ENCODE results near the gene KRT84.

The KRT84 gene

GRCh38 chr12:52342781-52343490 lies 42.5 kb downstream of the KRT84 start:
- TF ChIP-seq GATA1 (IDR thresholded peaks at IDR 0.05; ENCODE audit: low read depth, low read length) (no peak), POLR2A (IDR thresholded peaks at IDR 0.05; ENCODE audit: low read length) (no peak)
- no peak for DNase-seq

GRCh38 chr12:52341066-52341580 lies 44.3 kb downstream of the KRT84 start:
- TF ChIP-seq POLR2A (IDR thresholded peaks at IDR 0.05; ENCODE audit: low read length): no peak
- TF ChIP-seq GATA1 (IDR thresholded peaks at IDR 0.05; ENCODE audit: low read depth, low read length): no peak
- DNase-seq: no peak

- DNase-seq: no peak
- no peak for TF ChIP-seq GATA1 (IDR thresholded peaks at IDR 0.05; ENCODE audit: low read depth, low read length)
- TF ChIP-seq POLR2A (IDR thresholded peaks at IDR 0.05; ENCODE audit: low read length): no peak
Measured at GRCh38 chr12:52338241-52338960, 47.1 kb downstream of the KRT84 start.

- no peak for TF ChIP-seq POLR2A (IDR thresholded peaks at IDR 0.05; ENCODE audit: low read length)
- TF ChIP-seq GATA1 (IDR thresholded peaks at IDR 0.05; ENCODE audit: low read depth, low read length): no peak
- DNase-seq: no peak
Measured at GRCh38 chr12:52337054-52337453, 48.4 kb downstream of the KRT84 start.

DNA sequence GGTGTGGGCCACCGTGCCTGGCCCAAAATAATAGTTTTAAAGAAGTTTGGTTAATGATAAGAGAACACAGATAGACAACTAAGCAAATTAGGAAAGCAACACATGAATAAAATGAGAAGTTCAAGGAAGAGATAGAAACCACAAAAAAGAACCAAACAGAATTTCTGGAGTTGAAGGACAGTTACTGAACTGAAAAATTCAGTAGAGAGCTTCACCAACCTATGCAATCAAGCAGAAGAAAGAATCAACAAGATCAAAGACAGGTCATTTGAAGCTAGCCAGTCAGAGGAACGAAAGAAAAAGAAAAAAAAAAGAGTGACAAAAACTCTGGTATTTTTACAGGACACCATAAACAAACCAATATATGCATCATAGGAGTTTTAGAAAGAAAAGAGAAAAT lies 48.8 kb downstream of the KRT84 start:
- TF ChIP-seq POLR2A (IDR thresholded peaks at IDR 0.05; ENCODE audit: low read length): no peak
- TF ChIP-seq GATA1 (IDR thresholded peaks at IDR 0.05; ENCODE audit: low read depth, low read length): no peak
- DNase-seq: no peak

GRCh38 chr12:52335598-52336262 lies 49.7 kb downstream of the KRT84 start:
- no peak for DNase-seq
- TF ChIP-seq POLR2A (IDR thresholded peaks at IDR 0.05; ENCODE audit: low read length): no peak
- no peak for TF ChIP-seq GATA1 (IDR thresholded peaks at IDR 0.05; ENCODE audit: low read depth, low read length)

GRCh38 chr12:52334185-52334584 lies 51.3 kb downstream of the KRT84 start:
- TF ChIP-seq POLR2A (IDR thresholded peaks at IDR 0.05; ENCODE audit: low read length): no peak
- no peak for TF ChIP-seq GATA1 (IDR thresholded peaks at IDR 0.05; ENCODE audit: low read depth, low read length)
- no peak for DNase-seq

DNA sequence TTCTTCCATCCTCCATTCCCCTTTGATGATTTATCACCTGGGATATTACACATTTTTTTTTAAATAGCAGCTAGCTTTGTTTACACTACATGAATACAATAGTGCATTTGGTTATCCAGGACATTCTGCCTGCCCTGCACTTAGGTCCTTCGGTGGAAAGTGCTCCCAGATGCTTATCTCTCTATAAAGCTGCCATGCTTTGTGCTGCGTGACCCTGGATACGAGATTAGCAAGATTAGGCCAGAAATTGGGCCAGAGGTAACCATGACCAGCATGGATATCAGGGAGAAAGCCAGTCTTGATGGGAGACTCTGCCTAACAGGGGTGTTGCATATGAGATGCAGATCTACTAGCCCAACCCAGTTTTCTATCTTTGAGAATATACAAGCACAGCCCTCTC lies 52.1 kb downstream of the KRT84 start:
- DNase-seq: no peak
- TF ChIP-seq POLR2A (IDR thresholded peaks at IDR 0.05; ENCODE audit: low read length): no peak
- no peak for TF ChIP-seq GATA1 (IDR thresholded peaks at IDR 0.05; ENCODE audit: low read depth, low read length)

DNA sequence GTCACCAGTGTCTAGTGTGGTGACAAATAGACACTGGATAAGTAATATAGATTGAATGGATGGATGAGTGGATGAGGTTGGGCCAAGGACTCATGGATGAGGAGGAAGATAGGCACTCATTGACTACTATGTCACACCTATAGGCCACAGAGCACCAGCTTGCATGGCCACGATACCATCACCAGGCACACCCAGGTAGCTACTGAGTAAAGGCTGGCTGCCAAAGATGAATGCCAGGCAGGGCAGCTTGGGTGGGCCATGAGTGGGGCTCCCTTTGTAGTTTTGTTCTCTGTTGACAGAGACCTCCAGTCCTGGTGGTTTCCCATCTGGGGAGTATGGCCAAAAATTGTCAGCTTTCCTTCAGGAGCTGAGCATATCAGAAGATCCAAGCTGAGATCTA lies 53.1 kb downstream of the KRT84 start:
- TF ChIP-seq POLR2A (IDR thresholded peaks at IDR 0.05; ENCODE audit: low read length): no peak
- no peak for TF ChIP-seq GATA1 (IDR thresholded peaks at IDR 0.05; ENCODE audit: low read depth, low read length)
- no peak for DNase-seq

DNA sequence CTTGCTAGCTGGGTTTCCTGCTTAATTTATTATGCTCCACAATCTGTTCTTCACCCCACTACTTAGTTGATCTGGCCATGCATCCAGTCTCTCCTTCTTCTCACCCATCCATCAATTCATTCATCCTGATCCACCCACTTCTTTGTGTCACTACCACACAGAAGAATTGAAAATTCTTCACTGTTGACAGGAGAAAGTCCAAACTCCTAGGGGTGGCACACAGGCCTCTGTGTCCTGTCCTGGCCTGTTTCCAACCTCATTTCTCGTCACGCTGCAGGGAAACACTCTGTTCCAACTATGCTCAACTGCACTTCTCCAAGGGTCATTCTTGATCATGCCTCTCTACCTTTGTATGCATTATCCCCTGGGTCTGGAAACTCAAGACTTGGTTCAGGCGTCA lies 53.6 kb downstream of the KRT84 start:
- no peak for DNase-seq
- TF ChIP-seq POLR2A (IDR thresholded peaks at IDR 0.05; ENCODE audit: low read length) (no peak), GATA1 (IDR thresholded peaks at IDR 0.05; ENCODE audit: low read depth, low read length) (no peak)

DNA sequence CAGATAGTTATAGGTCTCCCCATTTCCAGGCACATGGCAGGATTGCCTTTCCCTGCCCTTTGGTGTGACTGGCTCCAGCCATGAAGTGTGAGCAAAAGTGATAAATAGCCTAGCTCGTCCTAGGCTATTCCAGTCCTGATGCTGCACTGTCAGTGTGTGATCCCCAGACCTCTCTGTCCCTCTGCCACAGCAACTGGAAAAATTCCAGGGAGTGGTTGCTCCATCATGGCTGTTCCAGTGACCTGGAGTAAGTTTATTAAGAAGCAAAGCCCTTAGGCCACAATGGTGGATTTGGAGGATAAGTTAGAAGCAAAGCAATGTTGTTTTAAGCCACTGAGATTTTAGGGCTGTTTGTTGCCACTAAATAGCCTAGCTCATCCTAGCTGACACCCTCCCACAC lies 54.4 kb downstream of the KRT84 start:
- TF ChIP-seq GATA1 (IDR thresholded peaks at IDR 0.05; ENCODE audit: low read depth, low read length) (no peak), POLR2A (IDR thresholded peaks at IDR 0.05; ENCODE audit: low read length) (no peak)
- DNase-seq: no peak

DNA sequence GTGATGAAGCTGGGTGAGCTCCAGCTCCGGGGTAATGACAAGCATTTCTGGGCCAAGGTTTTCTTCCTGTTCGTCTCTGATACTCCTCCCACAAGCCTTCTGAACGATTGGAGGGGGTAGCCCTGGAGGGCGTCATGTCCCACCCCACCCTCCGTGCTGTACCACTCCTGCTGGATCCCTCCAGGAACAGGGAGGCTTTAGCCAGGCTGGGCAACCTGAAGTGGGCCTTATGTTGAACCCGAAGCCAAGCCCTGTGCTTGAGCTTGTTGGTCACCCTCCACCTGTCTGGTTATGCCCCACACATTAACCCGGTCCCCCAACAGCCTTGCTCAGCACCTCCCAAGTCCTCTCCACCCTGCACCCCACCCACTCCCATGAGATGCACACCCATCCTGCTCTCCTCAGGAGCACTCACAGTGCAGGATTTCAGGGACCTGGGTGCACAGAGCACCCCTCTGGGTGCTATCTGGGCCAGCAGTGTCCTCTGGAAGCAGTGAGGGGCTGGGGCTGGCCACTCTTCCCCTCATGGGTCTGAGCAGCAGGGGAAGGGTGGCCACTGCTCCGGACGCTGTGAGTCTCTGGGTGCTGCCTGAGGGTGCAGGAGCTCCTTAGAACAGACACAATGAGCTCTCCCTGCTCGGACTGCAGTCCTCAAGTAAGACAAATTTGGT lies 57.5 kb downstream of the KRT84 start:
- TF ChIP-seq GATA1 (IDR thresholded peaks at IDR 0.05; ENCODE audit: low read depth, low read length): no peak
- TF ChIP-seq POLR2A (IDR thresholded peaks at IDR 0.05; ENCODE audit: low read length): no peak
- no peak for DNase-seq
